Natural killer cell (primary cell): ENCODE data around the gene STMN1. TPM values are rescaled to one million over a fixed set of nuclear protein-coding genes. Genes with fewer than 3 reads are reported as not detected.

Experiments used
- ATAC-seq, 3 donors: fragments of 150-1000 bp in 2 of 3; fragments of 200-7000 bp in 1 of 3; cut with Tn5 transposase; 1 replicate in 1 of 3; 2 replicates in 2 of 3; pipeline ENCODE4 v1.10.0; 2021; ENCODE audit warnings: mild to moderate bottlenecking in 2 of 3, moderate library complexity in 2 of 3
- DNase-seq, 2 donors: peaks; one replicate each; pipeline versions ENCODE4 v3.0.0 to v3.0.0-alpha.2; 2013 to 2021; ENCODE audit warnings: mixed read lengths in 1 of 2
- H3K27ac ChIP-seq: one replicate; pipeline ENCODE4 v1.5.1; 2013; ENCODE audit warnings: mild to moderate bottlenecking, low read length
- H3K27me3 ChIP-seq: one replicate; pipeline ENCODE4 v1.6.1; 2013; ENCODE audit warnings: low read length; ENCODE audit not compliant: control insufficient read depth, insufficient read depth
- H3K36me3 ChIP-seq: one replicate; pipeline ENCODE4 v1.6.1; 2013; ENCODE audit warnings: low read length; ENCODE audit not compliant: control insufficient read depth, insufficient read depth
- H3K4me1 ChIP-seq: one replicate; pipeline ENCODE4 v1.6.1; 2013; ENCODE audit warnings: low read length; ENCODE audit not compliant: control insufficient read depth, insufficient read depth
- H3K4me3 ChIP-seq: one replicate; pipeline ENCODE4 v1.5.1; 2013; ENCODE audit warnings: low read length
- H3K9me3 ChIP-seq: one replicate; pipeline ENCODE4 v1.6.1; 2013; ENCODE audit warnings: low read length; ENCODE audit not compliant: control insufficient read depth, insufficient read depth
- H3K27ac Mint-ChIP-seq, 2 donors: one replicate each; pipeline ENCODE4 v1.8.0; 2022; ENCODE audit warnings: mild to moderate bottlenecking in 2 of 2, mixed read lengths in 2 of 2, moderate library complexity in 1 of 2
- H3K27me3 Mint-ChIP-seq, 2 donors: one replicate each; pipeline ENCODE4 v1.8.0; 2022; ENCODE audit warnings: low read depth in 2 of 2, mixed read lengths in 2 of 2
- H3K36me3 Mint-ChIP-seq: one replicate; pipeline ENCODE4 v1.8.0; 2022; ENCODE audit warnings: mixed read lengths
- H3K4me1 Mint-ChIP-seq, 2 donors: one replicate each; pipeline ENCODE4 v1.8.0; 2022; ENCODE audit warnings: mixed read lengths in 2 of 2
- H3K4me3 Mint-ChIP-seq: one replicate; pipeline ENCODE4 v1.8.0; 2022; ENCODE audit warnings: mild to moderate bottlenecking, moderate library complexity, mixed read lengths
- H3K9me3 Mint-ChIP-seq, 2 donors: one replicate each; pipeline ENCODE4 v1.8.0; 2022; ENCODE audit warnings: mixed read lengths in 2 of 2
- WGBS: methylation state at CpG from one replicate; pipeline ENCODE4 v1.1.7; 2013; ENCODE audit warnings: missing lambda C conversion rate; ENCODE audit not compliant: insufficient coverage; 5-methylcytosine and 5-hydroxymethylcytosine counted together
- intact Hi-C: fragments of 100-400 bp; cut with micrococcal nuclease; formaldehyde crosslinking; loops from one replicate; pipeline ENCODE4 v1.14.2; 2022
- total RNA-seq, 4 donors: library from RNA; stranded (reverse); fragments of 120-200 nt in 1 of 4; gene quantifications; one replicate each; pipeline versions ENCODE4 v1.2.3 to v1.2.4, GENCODE V29; 2013 to 2022
- TF ChIP-seq, protein P1 (sequence below): fragments of 200-600 bp; IDR thresholded peaks from one replicate; pipeline ENCODE4 v1.8.0; 2022; ENCODE audit warnings: antibody characterized with exemption

Gene STMN1
- total RNA-seq, 3 donors from 2014 or later (not counting 1 experiment from before 2014, with no cell fraction given) = 26.6 to 41.0 (median 35.2) TPM

- no peak for ATAC-seq
- H3K4me1 Mint-ChIP-seq = peaks cover 0 to 16% of the 10 kb centered on the region in 2 donors
- Histone ChIP-seq H3K9me3 (no peaks in the 10 kb centered on the region), H3K27ac (no peak overlapping the region), H3K27me3 (no peaks in the 10 kb centered on the region), H3K4me3 (no peak overlapping the region), H3K36me3 (no peaks in the 10 kb centered on the region), H3K4me1 (peaks cover 18% of the 10 kb centered on the region)
- no peaks in the 10 kb centered on the region for H3K27me3 Mint-ChIP-seq
- H3K9me3 Mint-ChIP-seq = no peaks in the 10 kb centered on the region
- no peak overlapping the region for H3K4me3 Mint-ChIP-seq
- no peaks in the 10 kb centered on the region for H3K36me3 Mint-ChIP-seq
- H3K27ac Mint-ChIP-seq = no peak overlapping the region
- no peak for DNase-seq
- intact Hi-C loops = no loop called here
- TF ChIP-seq, protein P1, sequence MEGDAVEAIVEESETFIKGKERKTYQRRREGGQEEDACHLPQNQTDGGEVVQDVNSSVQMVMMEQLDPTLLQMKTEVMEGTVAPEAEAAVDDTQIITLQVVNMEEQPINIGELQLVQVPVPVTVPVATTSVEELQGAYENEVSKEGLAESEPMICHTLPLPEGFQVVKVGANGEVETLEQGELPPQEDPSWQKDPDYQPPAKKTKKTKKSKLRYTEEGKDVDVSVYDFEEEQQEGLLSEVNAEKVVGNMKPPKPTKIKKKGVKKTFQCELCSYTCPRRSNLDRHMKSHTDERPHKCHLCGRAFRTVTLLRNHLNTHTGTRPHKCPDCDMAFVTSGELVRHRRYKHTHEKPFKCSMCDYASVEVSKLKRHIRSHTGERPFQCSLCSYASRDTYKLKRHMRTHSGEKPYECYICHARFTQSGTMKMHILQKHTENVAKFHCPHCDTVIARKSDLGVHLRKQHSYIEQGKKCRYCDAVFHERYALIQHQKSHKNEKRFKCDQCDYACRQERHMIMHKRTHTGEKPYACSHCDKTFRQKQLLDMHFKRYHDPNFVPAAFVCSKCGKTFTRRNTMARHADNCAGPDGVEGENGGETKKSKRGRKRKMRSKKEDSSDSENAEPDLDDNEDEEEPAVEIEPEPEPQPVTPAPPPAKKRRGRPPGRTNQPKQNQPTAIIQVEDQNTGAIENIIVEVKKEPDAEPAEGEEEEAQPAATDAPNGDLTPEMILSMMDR = no peak
- WGBS = 96% methylated on average over 3 of the region's 3 CpGs
These were observed 32.0 kb downstream of the STMN1 start for GRCh38 chr1:25874209-25874608.

- Mint-ChIP-seq H3K9me3 (no peaks in the 10 kb centered on the region), H3K4me1 (peaks cover 0 to 16% of the 10 kb centered on the region in 2 donors), H3K4me3 (no peak overlapping the region), H3K27me3 (no peaks in the 10 kb centered on the region), H3K36me3 (no peaks in the 10 kb centered on the region), H3K27ac (no peak overlapping the region)
- Histone ChIP-seq H3K4me1 (peaks cover 18% of the 10 kb centered on the region), H3K9me3 (no peaks in the 10 kb centered on the region), H3K27ac (no peak overlapping the region), H3K4me3 (no peak overlapping the region), H3K27me3 (no peaks in the 10 kb centered on the region), H3K36me3 (no peaks in the 10 kb centered on the region)
- 92% methylated on average over 3 of the region's 3 CpGs for WGBS
- DNase-seq (no peak), ATAC-seq (no peak)
- intact Hi-C loops = no loop called here
- TF ChIP-seq, protein P1 = no peak
These were observed 33.1 kb downstream of the STMN1 start for GRCh38 chr1:25873120-25873519.

DNA sequence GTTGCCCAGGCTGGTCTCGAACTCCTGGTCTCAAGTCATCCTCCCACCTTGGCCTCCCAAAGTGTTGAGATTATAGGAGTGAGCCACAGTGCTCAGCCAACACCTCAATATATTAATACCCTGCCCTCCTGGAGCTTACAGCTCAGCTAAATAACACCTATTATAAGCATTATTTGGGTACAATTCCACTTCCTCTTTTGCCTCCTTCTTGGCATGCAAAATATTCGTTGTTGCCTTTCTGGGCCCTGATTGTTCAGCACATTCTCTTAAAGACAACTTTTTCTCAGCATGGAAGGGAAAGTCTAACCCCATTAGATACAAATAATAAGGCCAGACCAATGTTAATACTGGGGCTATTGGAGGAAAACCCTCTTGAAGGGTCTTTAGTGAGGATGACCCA, 33.5 kb downstream of the STMN1 start:
- H3K36me3 ChIP-seq = no peaks in the 10 kb centered on the region
- Mint-ChIP-seq H3K4me1 (peaks cover 0 to 16% of the 10 kb centered on the region in 2 donors), H3K27me3 (no peaks in the 10 kb centered on the region), H3K4me3 (no peak overlapping the region), H3K36me3 (no peaks in the 10 kb centered on the region), H3K9me3 (no peaks in the 10 kb centered on the region), H3K27ac (no peak overlapping the region)
- H3K9me3 ChIP-seq = no peaks in the 10 kb centered on the region
- no peak overlapping the region for H3K27ac ChIP-seq
- H3K4me3 ChIP-seq = no peak overlapping the region
- DNase-seq (no peak), ATAC-seq (no peak)
- 9% methylated on average over 1 of the region's 2 CpGs for whole genome bisulfite sequencing
- no peaks in the 10 kb centered on the region for H3K27me3 ChIP-seq
- intact Hi-C loops = no loop called here
- H3K4me1 ChIP-seq = peaks cover 18% of the 10 kb centered on the region
- TF ChIP-seq, protein P1 = no peak
